ENCODE measurements around the gene GATB. TPM values are rescaled to one million over a fixed set of nuclear protein-coding genes. Genes with fewer than 3 reads are reported as not detected.

Gene GATB
- total RNA-seq, 1 experiment from 2014 or later, result 21.2 TPM

- Histone ChIP-seq H2AFZ (ENCODE audit: low read length) (no peak overlapping the region), H2BK20ac (ENCODE audit: low read depth, low read length, poor library complexity, severe bottlenecking) (no peak overlapping the region), H2BK120ac (ENCODE audit: low read depth, low read length, poor library complexity, severe bottlenecking) (no peak overlapping the region), H4K5ac (ENCODE audit: insufficient read length, low read depth, low read length) (no peak overlapping the region), H2BK12ac (ENCODE audit: insufficient read length, low read depth, low read length) (no peak overlapping the region), H3K27me3 (ENCODE audit: insufficient read depth, low read length) (no peaks in the 10 kb centered on the region), H2BK5ac (ENCODE audit: insufficient read length, low read length) (no peak overlapping the region), H3K4me1 (ENCODE audit: insufficient read depth, low read length) (no peaks in the 10 kb centered on the region), H3K79me1 (ENCODE audit: insufficient read depth, low read depth, low read length, poor library complexity, severe bottlenecking) (no peaks in the 10 kb centered on the region), H3K23me2 (ENCODE audit: insufficient read length, low read depth, low read length, poor library complexity, severe bottlenecking) (no peaks in the 10 kb centered on the region), H3K14ac (ENCODE audit: insufficient read depth, low read length) (no peak overlapping the region), H4K20me1 (ENCODE audit: control insufficient read depth, insufficient read depth, insufficient read length) (peaks cover 2% of the 10 kb centered on the region), H3K4ac (ENCODE audit: low read depth, low read length) (no peak overlapping the region), H4K8ac (replicated peaks; ENCODE audit: insufficient read length, low read depth, low read length) (no peak overlapping the region), H3K4me2 (ENCODE audit: insufficient read depth, insufficient read length, low read length) (no peak overlapping the region), H3K56ac (ENCODE audit: insufficient read length, low read depth, low read length) (no peak overlapping the region), H3K79me2 (ENCODE audit: insufficient read depth, low read length) (no peaks in the 10 kb centered on the region), H3K9me3 (ENCODE audit: control insufficient read depth, low read depth, low read length) (no peaks in the 10 kb centered on the region), H3K18ac (ENCODE audit: insufficient read length, low read depth, low read length) (no peak overlapping the region), H2BK15ac (ENCODE audit: low read depth, low read length) (no peak overlapping the region), H4K91ac (ENCODE audit: insufficient read length, low read depth, low read length) (no peak overlapping the region), H3T11ph (ENCODE audit: low read length) (no peak overlapping the region), H3K27ac (ENCODE audit: insufficient read length, low read depth, low read length) (no peak overlapping the region), H2AK5ac (ENCODE audit: insufficient read length, low read length) (no peak overlapping the region), H3K23ac (ENCODE audit: insufficient read length, low read depth, low read length) (no peak overlapping the region), H3K9ac (ENCODE audit: extremely low read depth, insufficient read length, low read length) (no peak overlapping the region)
- peak overlapping the region in 1 of 3 experiments; percentile 63; a peak in 1 of 7 replicates for H3K27ac Mint-ChIP-seq
- TF ChIP-seq CTCF (conservative IDR thresholded peaks at IDR 0.05), result no peak
- no peak overlapping the region for H3K4me3 Mint-ChIP-seq
- no peak for DNase-seq
- H3K27me3 Mint-ChIP-seq (ENCODE audit: low read depth), result no peaks in the 10 kb centered on the region
- peaks cover 0 to 10% (median 6%) of the 10 kb centered on the region in 3 experiments; a peak in 3 of 7 replicates for H3K36me3 Mint-ChIP-seq (ENCODE audit: insufficient read depth in 1 of 3, low read depth in 3 of 3)
- H3K9me3 Mint-ChIP-seq, result peaks cover 0 to 4% of the 10 kb centered on the region in 2 experiments; a peak in 1 of 5 replicates
- peaks cover 26 to 36% of the 10 kb centered on the region in 2 experiments for H3K4me1 Mint-ChIP-seq
These were observed 72.1 kb downstream of the GATB start for GRCh38 chr4:151688785-151689043.

Measured in H9 (cell line).